ENCODE results near the gene FAM163A. TPM values are rescaled to one million over a fixed set of nuclear protein-coding genes. Genes with fewer than 3 reads are reported as not detected.

The FAM163A gene
- total RNA-seq, 1 experiment from 2014 or later, result 0.46 TPM

DNA sequence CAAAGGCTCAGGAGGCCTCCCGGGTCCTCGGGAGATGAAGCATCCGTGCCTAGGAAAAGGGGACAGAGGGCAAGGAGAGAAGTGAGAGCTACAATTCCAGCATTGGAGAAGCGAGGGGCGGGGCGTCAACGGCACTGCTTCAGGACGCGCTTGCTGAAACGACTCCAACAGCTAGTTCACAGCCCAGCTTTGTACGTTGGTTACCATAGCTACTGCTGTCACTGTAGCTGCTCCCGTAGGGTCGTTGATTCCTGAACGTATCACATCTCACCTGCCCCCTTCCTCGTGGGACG is 71.4 kb downstream of the FAM163A start:
- Histone ChIP-seq H3K27ac (ENCODE audit: insufficient read length, low read depth, low read length) (no peak overlapping the region), H3K56ac (ENCODE audit: insufficient read length, low read depth, low read length) (no peak overlapping the region), H2BK120ac (ENCODE audit: low read depth, low read length, poor library complexity, severe bottlenecking) (no peak overlapping the region), H3K14ac (ENCODE audit: insufficient read depth, low read length) (no peak overlapping the region), H3K23me2 (ENCODE audit: insufficient read length, low read depth, low read length, poor library complexity, severe bottlenecking) (peaks cover 12% of the 10 kb centered on the region), H3K9ac (ENCODE audit: extremely low read depth, insufficient read length, low read length) (no peak overlapping the region), H4K5ac (ENCODE audit: insufficient read length, low read depth, low read length) (no peak overlapping the region), H3T11ph (ENCODE audit: low read length) (no peak overlapping the region), H2AK5ac (ENCODE audit: insufficient read length, low read length) (no peak overlapping the region), H3K27me3 (ENCODE audit: insufficient read depth, low read length) (no peaks in the 10 kb centered on the region), H2BK12ac (ENCODE audit: insufficient read length, low read depth, low read length) (no peak overlapping the region), H2BK20ac (ENCODE audit: low read depth, low read length, poor library complexity, severe bottlenecking) (no peak overlapping the region), H3K4me1 (ENCODE audit: insufficient read depth, low read length) (no peaks in the 10 kb centered on the region), H3K79me2 (ENCODE audit: insufficient read depth, low read length) (no peaks in the 10 kb centered on the region), H4K8ac (replicated peaks; ENCODE audit: insufficient read length, low read depth, low read length) (no peak overlapping the region), H3K4ac (ENCODE audit: low read depth, low read length) (no peak overlapping the region), H2AFZ (ENCODE audit: low read length) (no peak overlapping the region), H2BK15ac (ENCODE audit: low read depth, low read length) (no peak overlapping the region), H3K9me3 (ENCODE audit: control insufficient read depth, low read depth, low read length) (no peaks in the 10 kb centered on the region), H3K23ac (ENCODE audit: insufficient read length, low read depth, low read length) (no peak overlapping the region), H2BK5ac (ENCODE audit: insufficient read length, low read length) (no peak overlapping the region), H4K91ac (ENCODE audit: insufficient read length, low read depth, low read length) (no peak overlapping the region), H3K79me1 (ENCODE audit: insufficient read depth, low read depth, low read length, poor library complexity, severe bottlenecking) (no peaks in the 10 kb centered on the region), H3K18ac (ENCODE audit: insufficient read length, low read depth, low read length) (no peak overlapping the region), H3K4me2 (ENCODE audit: insufficient read depth, insufficient read length, low read length) (peak overlapping the region; percentile 81), H4K20me1 (ENCODE audit: control insufficient read depth, insufficient read depth, insufficient read length) (no peaks in the 10 kb centered on the region)
- peaks cover 26 to 48% of the 10 kb centered on the region in 2 experiments for H3K4me1 Mint-ChIP-seq
- no peak for DNase-seq
- TF ChIP-seq, protein P1, sequence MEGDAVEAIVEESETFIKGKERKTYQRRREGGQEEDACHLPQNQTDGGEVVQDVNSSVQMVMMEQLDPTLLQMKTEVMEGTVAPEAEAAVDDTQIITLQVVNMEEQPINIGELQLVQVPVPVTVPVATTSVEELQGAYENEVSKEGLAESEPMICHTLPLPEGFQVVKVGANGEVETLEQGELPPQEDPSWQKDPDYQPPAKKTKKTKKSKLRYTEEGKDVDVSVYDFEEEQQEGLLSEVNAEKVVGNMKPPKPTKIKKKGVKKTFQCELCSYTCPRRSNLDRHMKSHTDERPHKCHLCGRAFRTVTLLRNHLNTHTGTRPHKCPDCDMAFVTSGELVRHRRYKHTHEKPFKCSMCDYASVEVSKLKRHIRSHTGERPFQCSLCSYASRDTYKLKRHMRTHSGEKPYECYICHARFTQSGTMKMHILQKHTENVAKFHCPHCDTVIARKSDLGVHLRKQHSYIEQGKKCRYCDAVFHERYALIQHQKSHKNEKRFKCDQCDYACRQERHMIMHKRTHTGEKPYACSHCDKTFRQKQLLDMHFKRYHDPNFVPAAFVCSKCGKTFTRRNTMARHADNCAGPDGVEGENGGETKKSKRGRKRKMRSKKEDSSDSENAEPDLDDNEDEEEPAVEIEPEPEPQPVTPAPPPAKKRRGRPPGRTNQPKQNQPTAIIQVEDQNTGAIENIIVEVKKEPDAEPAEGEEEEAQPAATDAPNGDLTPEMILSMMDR (conservative IDR thresholded peaks at IDR 0.05), result no peak
- WGBS (ENCODE audit: extremely low coverage, insufficient read length, low lambda C conversion rate), result no CpG with 5 or more reads among the region's 16 CpGs
- H3K27me3 Mint-ChIP-seq (ENCODE audit: low read depth), result peaks cover 64% of the 10 kb centered on the region
- no peaks in the 10 kb centered on the region; a peak in 1 of 7 replicates for H3K36me3 Mint-ChIP-seq (ENCODE audit: insufficient read depth in 1 of 3, low read depth in 3 of 3)
- H3K4me3 Mint-ChIP-seq, result peak overlapping the region; percentile 83 to 89
- H3K27ac Mint-ChIP-seq, result 0 out of 7 replicates have a peak overlapping the region, but pooled peaks of 1 of the 3 experiments have one; percentile 27
- H3K9me3 Mint-ChIP-seq, result no peaks in the 10 kb centered on the region

All from H9 (cell line).